Activated T-helper 1 cell treated with anti-CD3 and anti-CD28 coated beads, Interleukin-12 subunit alpha, Interleukin-12 subunit beta, Interleukin-2, Interleukin-4 antibody, amounts not matched to agents 30 ng/mL and 10 ng/mL and 1 ng/mL, durations not matched to agents 14 hours and 24 hours and 36 hours (primary cell): Measurements from ENCODE around the gene DNMT1. TPM values are rescaled to one million over a fixed set of nuclear protein-coding genes. Genes with fewer than 3 reads are reported as not detected.
"Not testable (repeated sequence)": the region's sequence is repeated elsewhere in the genome, so short reads cannot be mapped to it uniquely, and the experiment has no call there.

ENCODE experiments used
- DNase-seq: peaks from one replicate; pipeline ENCODE4 v3.0.0; 2021; ENCODE audit warnings: low spot score
- H3K27ac Mint-ChIP-seq: one replicate; pipeline ENCODE4 v1.8.0; 2021; ENCODE audit warnings: mild to moderate bottlenecking, mixed read lengths
- H3K27me3 Mint-ChIP-seq: one replicate; pipeline ENCODE4 v1.8.0; 2022; ENCODE audit warnings: mild to moderate bottlenecking, moderate library complexity, mixed read lengths; ENCODE audit not compliant: insufficient read depth
- H3K36me3 Mint-ChIP-seq: one replicate; pipeline ENCODE4 v1.8.0; 2021; ENCODE audit warnings: low read depth, mixed read lengths
- H3K4me1 Mint-ChIP-seq: one replicate; pipeline ENCODE4 v1.8.0; 2021; ENCODE audit warnings: low read depth, mixed read lengths
- H3K4me3 Mint-ChIP-seq: one replicate; pipeline ENCODE4 v1.8.0; 2021; ENCODE audit warnings: mild to moderate bottlenecking, moderate library complexity, mixed read lengths
- H3K9me3 Mint-ChIP-seq: one replicate; pipeline ENCODE4 v1.8.0; 2021; ENCODE audit warnings: mixed read lengths
- intact Hi-C: fragments of 100-400 bp; cut with micrococcal nuclease; formaldehyde crosslinking; loops from one replicate; pipeline ENCODE4 v1.15.1; 2024
- total RNA-seq: library from RNA; stranded (reverse); gene quantifications from 2 replicates; pipeline ENCODE4 v1.2.3, GENCODE V29; 2022

Gene DNMT1
- 411 and 425 TPM in 2 replicates for total RNA-seq

DNA sequence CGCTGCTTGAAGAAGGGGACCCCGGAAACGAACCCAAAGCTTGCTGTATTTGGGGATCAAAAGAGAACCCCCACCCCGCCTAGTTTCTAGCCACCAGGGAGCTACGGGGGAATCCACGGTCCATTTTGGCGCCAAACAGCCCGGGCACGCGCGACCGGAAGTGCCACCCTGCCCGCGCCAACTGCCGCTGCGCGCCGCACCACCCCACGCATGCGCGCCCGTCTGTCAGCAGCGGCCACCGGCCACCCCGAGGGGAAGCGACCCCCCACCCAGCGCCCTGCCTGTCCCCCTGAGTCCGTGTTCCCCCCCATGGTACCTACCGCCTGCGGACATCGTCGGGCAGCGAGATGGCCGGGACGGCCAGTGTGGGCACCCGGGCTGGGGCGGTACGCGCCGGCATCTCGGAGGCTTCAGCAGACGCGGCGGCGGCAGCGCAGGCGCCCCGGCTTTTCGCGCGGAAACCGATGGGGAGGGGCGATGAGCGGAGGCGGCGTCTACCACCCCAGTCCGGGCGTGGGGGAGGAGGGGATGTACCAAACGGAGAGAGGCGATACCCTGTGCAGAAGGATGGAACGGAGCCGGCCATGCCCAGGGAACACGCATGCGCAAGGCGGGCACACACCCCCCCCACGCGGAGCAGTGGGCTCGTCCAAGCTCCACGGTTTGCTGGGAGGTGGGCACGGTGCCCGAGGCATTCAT is at the start of gene DNMT1:
DNMT1 (minus strand) TSS at position 454 of the 699 bp plus-strand sequence; CDS start at position 400, 54 bp downstream.
- Mint-ChIP-seq H3K4me3 (peak within 1 kb of the TSS; percentile 97), H3K4me1 (peaks cover 16% of the 10 kb centered on the region), H3K36me3 (peaks cover 20% of the 10 kb centered on the region), H3K27me3 (no peaks in the 10 kb centered on the region), H3K9me3 (no peaks in the 10 kb centered on the region), H3K27ac (peak within 1 kb of the TSS; percentile 97)
- DNase-seq, result peak; percentile 97
- intact Hi-C loops, result loop anchor here (1.0 to 10.0 kb wide), 7 partner anchors 37 to 460 kb away; partner anchors contain the start of genes CDKN2D, ILF3, KRI1 and S1PR2

- Mint-ChIP-seq H3K27ac (no peak overlapping the region), H3K4me1 (peaks cover 5% of the 10 kb centered on the region), H3K9me3 (no peaks in the 10 kb centered on the region), H3K36me3 (no peaks in the 10 kb centered on the region), H3K27me3 (peaks cover 3% of the 10 kb centered on the region), H3K4me3 (no peak overlapping the region)
- DNase-seq, result no peak
- intact Hi-C loops, result no loop called here
Observed at GRCh38 chr19:10243606-10244005, 48.9 kb upstream of the DNMT1 start.

DNA sequence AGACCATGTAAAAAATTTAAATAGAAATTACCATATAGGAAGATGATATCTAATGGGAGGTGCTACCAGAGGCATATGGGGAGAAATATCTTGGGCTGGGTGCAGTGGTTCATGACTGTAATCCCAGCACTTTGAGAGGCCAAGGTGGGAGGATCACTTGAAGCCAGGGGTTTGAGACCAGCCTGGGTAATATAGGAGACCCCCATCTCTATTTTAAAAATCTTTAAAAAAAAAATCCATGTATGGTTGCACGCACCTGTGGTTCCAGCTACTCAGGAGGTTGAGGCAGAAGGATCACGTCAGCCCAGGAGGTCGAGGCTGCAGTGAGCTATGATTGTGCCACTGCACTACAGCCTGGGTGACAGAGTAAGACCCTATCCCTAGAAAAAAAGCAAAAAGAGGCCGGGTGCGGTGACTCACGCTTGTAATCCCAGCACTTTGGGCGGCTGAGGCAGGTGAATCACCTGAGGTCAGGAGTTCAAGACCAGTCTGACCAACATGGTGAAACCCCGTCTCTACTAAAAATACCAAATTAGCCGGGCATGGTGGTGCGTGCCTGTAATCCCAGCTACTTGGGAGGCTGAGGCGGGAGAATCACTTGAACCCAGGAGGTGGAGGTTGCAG is 47.2 kb upstream of the DNMT1 start:
- H3K27me3 Mint-ChIP-seq, H3K4me3 Mint-ChIP-seq, H3K4me1 Mint-ChIP-seq, intact Hi-C loops, DNase-seq, H3K36me3 Mint-ChIP-seq, H3K27ac Mint-ChIP-seq, H3K9me3 Mint-ChIP-seq: not testable (repeated sequence)

- Mint-ChIP-seq H3K4me3 (no peak overlapping the region), H3K27me3 (no peaks in the 10 kb centered on the region), H3K27ac (no peak overlapping the region), H3K9me3 (no peaks in the 10 kb centered on the region), H3K36me3 (peaks cover 2% of the 10 kb centered on the region), H3K4me1 (peaks cover 14% of the 10 kb centered on the region)
- intact Hi-C loops, result no loop called here
- DNase-seq, result no peak
Observed at GRCh38 chr19:10238172-10238783, 43.5 kb upstream of the DNMT1 start.

GRCh38 chr19:10237702-10238101 is 42.9 kb upstream of the DNMT1 start:
- H3K4me1 Mint-ChIP-seq, result peaks cover 14% of the 10 kb centered on the region
- H3K36me3 Mint-ChIP-seq, result peaks cover 2% of the 10 kb centered on the region
- H3K27me3 Mint-ChIP-seq, result peaks cover 3% of the 10 kb centered on the region
- H3K27ac Mint-ChIP-seq, result no peak overlapping the region
- no peak overlapping the region for H3K4me3 Mint-ChIP-seq
- no peak for DNase-seq
- H3K9me3 Mint-ChIP-seq, result no peaks in the 10 kb centered on the region
- intact Hi-C loops, result no loop called here

- intact Hi-C loops, H3K4me3 Mint-ChIP-seq, DNase-seq, H3K36me3 Mint-ChIP-seq, H3K27ac Mint-ChIP-seq, H3K9me3 Mint-ChIP-seq, H3K27me3 Mint-ChIP-seq: not testable (repeated sequence)
- peaks cover 14% of the 10 kb centered on the region for H3K4me1 Mint-ChIP-seq
Observed at GRCh38 chr19:10235409-10235808, 40.7 kb upstream of the DNMT1 start.

DNA sequence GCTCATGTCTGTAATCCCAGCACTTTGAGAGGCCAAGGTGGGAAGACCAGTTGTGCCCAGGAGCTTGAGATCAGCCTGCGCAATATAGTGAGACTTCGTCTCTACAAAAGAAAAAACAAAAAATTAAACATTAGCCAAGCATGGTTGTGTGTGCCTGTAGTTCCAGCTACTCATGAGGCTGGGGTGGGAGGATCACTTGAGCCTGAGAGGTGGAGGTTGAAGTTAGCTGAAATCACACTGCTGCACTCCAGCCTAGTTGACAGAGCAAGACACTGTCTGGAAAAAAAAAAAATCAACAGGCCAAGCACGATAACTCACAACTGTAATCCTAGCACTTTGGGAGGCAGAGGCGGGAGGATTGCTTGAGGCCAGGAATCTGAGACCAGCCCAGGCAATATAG is 40.2 kb upstream of the DNMT1 start:
- DNase-seq, result no peak
- Mint-ChIP-seq H3K4me1 (peaks cover 14% of the 10 kb centered on the region), H3K36me3 (peaks cover 2% of the 10 kb centered on the region), H3K27me3 (peaks cover 5% of the 10 kb centered on the region), H3K27ac (no peak overlapping the region), H3K9me3 (no peaks in the 10 kb centered on the region), H3K4me3 (peak overlapping the region; percentile 3)
- intact Hi-C loops, result no loop called here

DNA sequence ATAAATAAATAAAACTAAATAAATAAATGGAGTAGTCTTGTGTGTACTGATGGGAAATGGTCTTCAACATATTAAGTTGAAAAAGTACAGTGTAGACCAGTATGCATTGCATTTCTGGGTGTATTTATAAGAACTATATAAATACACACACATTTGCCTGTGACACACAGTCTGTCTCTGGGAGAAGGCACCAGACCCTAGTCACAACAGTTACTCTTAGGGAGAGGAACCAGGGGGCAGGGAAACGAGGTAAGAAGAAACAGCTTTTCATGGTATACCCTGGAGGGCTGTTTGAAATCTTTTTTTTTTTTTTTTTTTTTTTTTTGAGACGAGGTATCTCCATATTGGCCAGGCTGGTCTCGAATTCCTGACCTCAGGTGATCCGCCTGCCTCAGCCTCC is 39.2 kb upstream of the DNMT1 start:
- Mint-ChIP-seq H3K27ac (no peak overlapping the region), H3K4me3 (no peak overlapping the region), H3K4me1 (peaks cover 22% of the 10 kb centered on the region), H3K9me3 (no peaks in the 10 kb centered on the region), H3K36me3 (peaks cover 2% of the 10 kb centered on the region), H3K27me3 (peaks cover 5% of the 10 kb centered on the region)
- no peak for DNase-seq
- intact Hi-C loops, result no loop called here

GRCh38 chr19:10231612-10232228 is 37.0 kb upstream of the DNMT1 start:
- Mint-ChIP-seq H3K9me3 (no peaks in the 10 kb centered on the region), H3K4me1 (peaks cover 23% of the 10 kb centered on the region), H3K27me3 (peaks cover 5% of the 10 kb centered on the region), H3K27ac (peak overlapping the region; percentile 65), H3K36me3 (peaks cover 2% of the 10 kb centered on the region), H3K4me3 (peak overlapping the region; percentile 81)
- no peak for DNase-seq
- intact Hi-C loops, result loop anchor here (1.0 kb wide), 1 partner anchor 36 kb away; no protein-coding TSS in a partner anchor

DNA sequence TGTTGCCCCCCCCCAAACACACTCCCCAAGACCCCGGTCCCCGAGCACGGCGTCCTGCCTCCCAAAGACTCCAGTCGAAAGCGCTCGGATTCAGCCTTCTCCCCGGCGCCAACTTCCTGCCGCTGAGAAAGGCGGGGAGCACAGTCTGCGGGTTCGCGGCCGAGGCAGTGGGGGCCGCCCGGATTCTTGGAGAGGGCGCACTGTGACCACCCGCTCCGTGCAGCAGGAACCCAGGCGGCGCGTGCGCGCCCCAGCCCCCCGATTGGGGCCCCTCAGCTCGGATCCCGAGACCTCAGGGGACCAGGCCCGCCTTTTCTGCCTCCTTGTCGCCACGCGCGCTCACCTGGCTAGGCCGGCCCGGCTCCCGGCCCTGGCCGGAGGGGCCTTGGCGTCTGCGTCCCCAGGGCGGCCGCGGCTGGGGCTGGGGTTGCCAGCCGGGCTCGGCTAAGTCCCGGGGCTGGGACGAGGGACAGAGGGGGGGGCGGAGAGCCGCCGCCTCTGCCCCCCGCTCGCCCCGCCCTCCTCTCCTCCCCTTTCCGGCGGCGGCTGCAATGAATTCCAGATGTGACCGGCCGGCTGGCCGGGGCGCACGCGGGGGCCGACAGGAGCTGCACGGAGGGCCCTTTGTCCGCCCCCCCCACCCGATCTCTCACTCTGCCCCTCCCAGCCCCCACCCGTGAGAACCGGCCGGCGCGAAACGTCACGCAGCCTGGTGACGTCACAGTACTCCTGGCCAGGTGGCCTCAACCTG is 36.3 kb upstream of the DNMT1 start, which contains the start of gene S1PR2:
S1PR2 (minus strand) TSS at position 471 of the 751 bp plus-strand sequence. CDS start 6,426 bp downstream, outside the sequence.
- peak; percentile 45 for DNase-seq
- intact Hi-C loops, result loop anchor here (1.0 kb wide), 1 partner anchor 36 kb away; no protein-coding TSS in a partner anchor
- peak within 1 kb of the TSS; percentile 82 for H3K27ac Mint-ChIP-seq
- no peaks in the 10 kb centered on the region for H3K9me3 Mint-ChIP-seq
- peaks cover 23% of the 10 kb centered on the region for H3K4me1 Mint-ChIP-seq
- no peaks in the 10 kb centered on the region for H3K36me3 Mint-ChIP-seq
- peaks cover 5% of the 10 kb centered on the region for H3K27me3 Mint-ChIP-seq
- peak within 1 kb of the TSS; percentile 86 for H3K4me3 Mint-ChIP-seq

- Mint-ChIP-seq H3K27ac (peak overlapping the region; percentile 82), H3K4me3 (peak overlapping the region; percentile 86), H3K36me3 (no peaks in the 10 kb centered on the region), H3K4me1 (peaks cover 20% of the 10 kb centered on the region), H3K9me3 (no peaks in the 10 kb centered on the region), H3K27me3 (peaks cover 5% of the 10 kb centered on the region)
- intact Hi-C loops, result no loop called here
- DNase-seq, result peak; percentile 55
Observed at GRCh38 chr19:10230173-10230860, 35.6 kb upstream of the DNMT1 start.

DNA sequence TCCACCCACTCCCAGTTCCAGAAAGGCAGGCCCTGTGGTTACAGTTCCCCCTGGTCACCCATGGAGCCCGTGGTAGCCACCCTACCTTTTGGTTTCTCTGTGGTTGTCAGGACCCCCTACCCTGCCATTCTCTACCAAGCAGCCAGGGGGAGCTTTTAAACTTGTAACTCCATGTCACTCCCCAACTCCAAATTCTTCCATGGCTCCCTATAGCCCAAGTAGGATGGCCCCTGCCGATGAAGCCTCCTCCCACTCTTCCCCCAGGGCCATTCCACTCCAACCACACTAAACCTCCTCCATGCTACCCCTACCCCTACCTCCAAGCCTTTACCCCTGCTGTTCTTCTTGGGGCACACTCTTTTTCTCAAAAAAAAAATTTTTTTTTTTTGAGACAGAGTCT is 34.2 kb upstream of the DNMT1 start:
- Mint-ChIP-seq H3K9me3 (no peaks in the 10 kb centered on the region), H3K4me3 (peak overlapping the region; percentile 64), H3K4me1 (peaks cover 20% of the 10 kb centered on the region), H3K27me3 (peaks cover 5% of the 10 kb centered on the region), H3K36me3 (peaks cover 3% of the 10 kb centered on the region), H3K27ac (peak overlapping the region; percentile 18)
- DNase-seq, result no peak
- intact Hi-C loops, result loop anchor here (1.0 kb wide), 1 partner anchor 21 kb away; no protein-coding TSS in a partner anchor
